K562 (cell line): Measurements from ENCODE around the gene NRP1. TPM values are rescaled to one million over a fixed set of nuclear protein-coding genes. Genes with fewer than 3 reads are reported as not detected.

ENCODE experiments used
- ATAC-seq: fragments of 200-7000 bp; cut with Tn5 transposase; 3 replicates; pipeline ENCODE4 v1.9.1; 2020; ENCODE audit warnings: moderate library complexity
- BruUV-seq: library from RNA; stranded (reverse); fragments of 400-500 nt; replicated peaks from 2 replicates; lab custom pipeline; 2021; lab: Mats Ljungman, UMichigan
- CTCF ChIA-PET: fragments of 300-600 bp; formaldehyde crosslinking; extraction: SDS; loops from one replicate; lab custom pipeline; 2021; ENCODE audit warnings: low intra/inter-chr PET ratio; lab: Yijun Ruan, JAX
- POLR2A ChIA-PET: fragments of 300-600, 350-650 bp; sonication (Branson Sonifier 250); formaldehyde crosslinking; extraction: SDS; loops from one replicate; lab custom pipeline; 2021; ENCODE audit warnings: antibody characterized with exemption, inconsistent platforms; lab: Yijun Ruan, JAX
- DNase-seq, 4 experiments: peaks; one replicate each; pipeline versions ENCODE4 v3.0.0 to v3.0.0-alpha.2; 2011 to 2018; ENCODE audit warnings: low spot score in 3 of 4, mixed read lengths in 3 of 4; ENCODE audit errors: extremely low read depth in 1 of 4
- FAIRE-seq: peaks from 2 replicates; lab custom pipeline; 2011; peaks lifted over from hg19 to GRCh38; lab: Jason Lieb, UNC
- H2AFZ ChIP-seq: 2 replicates; pipeline ENCODE4 v1.6.0; 2011; ENCODE audit warnings: low read depth, low read length, control low read depth, inconsistent platforms
- H3K27ac ChIP-seq: fragments of 200-600 bp; 3 replicates; pipeline ENCODE4 v1.8.0; 2011; ENCODE audit warnings: low read depth, mild to moderate bottlenecking, control low read depth, inconsistent platforms, low read length, moderate library complexity, mixed read lengths; ENCODE audit errors: extremely low read depth
- H3K27me3 ChIP-seq, 2 experiments: fragments of 300-600 bp in 1 of 2; 2 replicates in 1 of 2; 3 replicates in 1 of 2; pipeline versions ENCODE4 v1.6.0 to v1.8.0; 2011; ENCODE audit warnings: inconsistent platforms in 2 of 2, low read length in 2 of 2, mild to moderate bottlenecking in 1 of 2, mixed read lengths in 1 of 2, moderate library complexity in 1 of 2; ENCODE audit not compliant: control insufficient read depth in 2 of 2, insufficient read depth in 2 of 2
- H3K36me3 ChIP-seq: fragments of 300-600 bp; 3 replicates; pipeline ENCODE4 v1.8.0; 2011; ENCODE audit warnings: mild to moderate bottlenecking, low read length, inconsistent platforms; ENCODE audit not compliant: control insufficient read depth, insufficient read depth
- H3K4me1 ChIP-seq, 2 experiments: fragments of 200-600 bp in 1 of 2; replicated peaks in 1 of 2; 2 replicates in 1 of 2; 3 replicates in 1 of 2; pipeline versions ENCODE4 v1.5.1 to v1.8.0; 2011; ENCODE audit warnings: inconsistent platforms in 2 of 2, low read length in 2 of 2, mild to moderate bottlenecking in 1 of 2, mixed read lengths in 1 of 2, moderate library complexity in 1 of 2; ENCODE audit not compliant: control insufficient read depth in 2 of 2, insufficient read depth in 2 of 2
- H3K4me2 ChIP-seq: 2 replicates; pipeline ENCODE4 v1.6.1; 2011; ENCODE audit warnings: low read length, control low read depth, inconsistent platforms, mixed read lengths; ENCODE audit not compliant: insufficient read depth
- H3K4me3 ChIP-seq: fragments of 200-600 bp; sonication (generic), shearing (Covaris generic); 2 replicates; pipeline ENCODE4 v1.5.1; 2016; ENCODE audit warnings: control low read depth, inconsistent platforms
- H3K79me2 ChIP-seq: fragments of 200-600 bp; 3 replicates; pipeline ENCODE4 v1.8.0; 2011; ENCODE audit warnings: low read length, inconsistent platforms; ENCODE audit not compliant: control insufficient read depth, insufficient read depth
- H3K9ac ChIP-seq, 2 experiments: 2 replicates each; pipeline versions ENCODE4 v1.6.0 to v1.6.1; 2011; ENCODE audit warnings: low read depth in 2 of 2, low read length in 2 of 2, control low read depth in 1 of 2, inconsistent platforms in 1 of 2, mild to moderate bottlenecking in 1 of 2, mixed read lengths in 1 of 2; ENCODE audit not compliant: insufficient read depth in 1 of 2
- H3K9me1 ChIP-seq: one replicate; pipeline ENCODE4 v1.6.0; 2011; ENCODE audit warnings: inconsistent platforms, mild to moderate bottlenecking, low read length, moderate library complexity; ENCODE audit not compliant: control insufficient read depth, insufficient read depth
- H3K9me3 ChIP-seq: replicated peaks from 2 replicates; pipeline ENCODE4 v1.5.1; 2011; ENCODE audit warnings: low read depth, low read length, inconsistent platforms; ENCODE audit not compliant: control insufficient read depth, insufficient read depth
- H4K20me1 ChIP-seq: replicated peaks from 2 replicates; pipeline ENCODE4 v1.6.1; 2011; ENCODE audit warnings: low read length, inconsistent platforms, mixed read lengths; ENCODE audit not compliant: control insufficient read depth, insufficient read depth
- SAP30 ChIP-seq: fragments of 200-600 bp; sonication (generic); IDR thresholded peaks from 2 replicates; pipeline ENCODE4 v1.6.1; 2012; ENCODE audit warnings: borderline replicate concordance, low read depth, mild to moderate bottlenecking, moderate library complexity, low read length, control low read depth, inconsistent platforms; ENCODE audit not compliant: insufficient read depth, poor library complexity, severe bottlenecking
- ZNF282 ChIP-seq: sonication (generic); formaldehyde crosslinking; IDR thresholded peaks from 2 replicates; pipeline ENCODE4 v1.8.1; 2023; ENCODE audit warnings: missing genetic modification reagents
- WGBS: fragments of 100-300 bp; shearing (Covaris generic); methylation state at CpG from one replicate; pipeline ENCODE4 v1.1.6; 2016; ENCODE audit warnings: low coverage, mixed read lengths; ENCODE audit not compliant: insufficient coverage; ENCODE audit errors: missing lambda C conversion rate; 5-methylcytosine and 5-hydroxymethylcytosine counted together
- in situ Hi-C: fragments of 300-500 bp; cut with MboI; formaldehyde crosslinking; loops from 4 replicates; pipeline ENCODE4 v1.15.0; 2018; ENCODE audit warnings: inconsistent platforms, mixed read lengths
- intact Hi-C: fragments of 100-400 bp; cut with micrococcal nuclease; formaldehyde crosslinking; loops from 2 replicates; pipeline ENCODE4 v1.14.2; 2022
- polyA plus RNA-seq, 8 experiments: library from polyadenylated mRNA; depleted of rRNA in 4 of 8; stranded (reverse) in 5 of 8; unstranded in 3 of 8; fragments of >200 nt; fragmentation: Nextera tagmentation in 2 of 8; fragmentation: Illumina TruSeq in 1 of 8; extraction: Ambion mirVana in 2 of 8; extraction: Trizol in 1 of 8; gene quantifications; 2 replicates each; pipeline versions ENCODE4 v1.2.1 to v1.2.3, GENCODE V29; 2011 to 2014; ENCODE audit warnings: inconsistent platforms in 1 of 8, missing spikeins in 1 of 8
- total RNA-seq, 7 experiments: library from RNA; depleted of rRNA in 6 of 7; stranded (reverse); fragments of >200 nt in 6 of 7; fragmentation: Illumina TruSeq in 2 of 7; extraction: Trizol in 2 of 7; gene quantifications; 2 replicates each; pipeline versions ENCODE4 v1.2.1 to v1.2.3, GENCODE V29; 2011 to 2021; ENCODE audit warnings: low replicate concordance in 1 of 7
- TF ChIP-seq, protein P1 (sequence below), 2 experiments: fragments of 450-650 bp in 1 of 2; sonication (generic) in 1 of 2; formaldehyde crosslinking in 1 of 2; IDR thresholded peaks; 2 replicates each; pipeline versions ENCODE4 v1.7.1 to v1.9.0; 2016 to 2022; ENCODE audit warnings: inconsistent platforms in 1 of 2, mild to moderate bottlenecking in 1 of 2, missing genetic modification reagents in 1 of 2
- TF ChIP-seq, protein P2 (sequence below): fragments of 450-650 bp; IDR thresholded peaks from 2 replicates; pipeline ENCODE4 v1.6.1; 2016; ENCODE audit warnings: borderline replicate concordance

Gene NRP1
- total and polyA plus RNA-seq, 9 of the 15 experiments (the other 6 are each of a cell fraction or from before 2014, with no cell fraction given): 0.01 to 0.38 (median 0.04) TPM; not detected in 5

DNA sequence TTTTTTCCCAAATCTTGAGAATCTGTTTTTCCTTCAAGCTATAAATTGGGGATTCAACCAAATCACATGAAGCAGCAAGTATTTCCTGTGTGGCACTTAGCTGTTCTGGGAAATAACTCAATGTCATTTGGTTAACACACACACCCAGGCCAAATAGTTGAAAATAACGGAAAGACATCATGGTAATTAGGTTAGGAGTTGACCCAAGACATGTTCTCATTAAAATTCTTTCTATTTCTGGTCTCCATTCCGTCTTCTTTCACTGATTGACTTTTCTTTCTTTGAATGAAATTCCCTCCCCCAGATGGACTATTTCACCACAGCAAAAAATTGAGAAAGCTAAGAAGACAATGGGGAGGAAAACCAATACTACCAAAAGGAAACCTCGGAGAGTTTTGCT lies 30.5 kb downstream of the NRP1 start:
- Histone ChIP-seq H3K4me2 (no peak overlapping the region), H3K4me1 (no peaks in the 10 kb centered on the region), H3K4me3 (no peak overlapping the region), H3K36me3 (no peaks in the 10 kb centered on the region), H3K9me1 (no peaks in the 10 kb centered on the region), H4K20me1 (no peaks in the 10 kb centered on the region), H3K27me3 (no peaks in the 10 kb centered on the region; a peak in 1 of 5 replicates), H3K9me3 (no peaks in the 10 kb centered on the region), H3K79me2 (no peaks in the 10 kb centered on the region), H3K27ac (no peak overlapping the region), H2AFZ (no peak overlapping the region), H3K9ac (no peak overlapping the region)
- FAIRE-seq (no peak), ATAC-seq (no peak), DNase-seq (no peak)
- ChIA-PET POLR2A (interaction anchor here (0.6 kb wide), 1 partner anchor 22 kb away, joined by 3 read pairs; no protein-coding TSS in a partner anchor), CTCF (no interaction called here)
- no TSS peak for BruUV-seq
- 0% methylated on average over 3 of the region's 3 CpGs for WGBS
- intact Hi-C loops: no loop called here
- TF ChIP-seq, protein P1, sequence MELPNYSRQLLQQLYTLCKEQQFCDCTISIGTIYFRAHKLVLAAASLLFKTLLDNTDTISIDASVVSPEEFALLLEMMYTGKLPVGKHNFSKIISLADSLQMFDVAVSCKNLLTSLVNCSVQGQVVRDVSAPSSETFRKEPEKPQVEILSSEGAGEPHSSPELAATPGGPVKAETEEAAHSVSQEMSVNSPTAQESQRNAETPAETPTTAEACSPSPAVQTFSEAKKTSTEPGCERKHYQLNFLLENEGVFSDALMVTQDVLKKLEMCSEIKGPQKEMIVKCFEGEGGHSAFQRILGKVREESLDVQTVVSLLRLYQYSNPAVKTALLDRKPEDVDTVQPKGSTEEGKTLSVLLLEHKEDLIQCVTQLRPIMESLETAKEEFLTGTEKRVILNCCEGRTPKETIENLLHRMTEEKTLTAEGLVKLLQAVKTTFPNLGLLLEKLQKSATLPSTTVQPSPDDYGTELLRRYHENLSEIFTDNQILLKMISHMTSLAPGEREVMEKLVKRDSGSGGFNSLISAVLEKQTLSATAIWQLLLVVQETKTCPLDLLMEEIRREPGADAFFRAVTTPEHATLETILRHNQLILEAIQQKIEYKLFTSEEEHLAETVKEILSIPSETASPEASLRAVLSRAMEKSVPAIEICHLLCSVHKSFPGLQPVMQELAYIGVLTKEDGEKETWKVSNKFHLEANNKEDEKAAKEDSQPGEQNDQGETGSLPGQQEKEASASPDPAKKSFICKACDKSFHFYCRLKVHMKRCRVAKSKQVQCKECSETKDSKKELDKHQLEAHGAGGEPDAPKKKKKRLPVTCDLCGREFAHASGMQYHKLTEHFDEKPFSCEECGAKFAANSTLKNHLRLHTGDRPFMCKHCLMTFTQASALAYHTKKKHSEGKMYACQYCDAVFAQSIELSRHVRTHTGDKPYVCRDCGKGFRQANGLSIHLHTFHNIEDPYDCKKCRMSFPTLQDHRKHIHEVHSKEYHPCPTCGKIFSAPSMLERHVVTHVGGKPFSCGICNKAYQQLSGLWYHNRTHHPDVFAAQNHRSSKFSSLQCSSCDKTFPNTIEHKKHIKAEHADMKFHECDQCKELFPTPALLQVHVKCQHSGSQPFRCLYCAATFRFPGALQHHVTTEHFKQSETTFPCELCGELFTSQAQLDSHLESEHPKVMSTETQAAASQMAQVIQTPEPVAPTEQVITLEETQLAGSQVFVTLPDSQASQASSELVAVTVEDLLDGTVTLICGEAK (IDR thresholded peaks at IDR 0.05): no peak
- TF ChIP-seq, protein P1 (CRISPR knock-in tag; IDR thresholded peaks at IDR 0.05): no peak
- TF ChIP-seq ZNF282 (CRISPR knock-in tag) (no peak), SAP30 (no peak)
- TF ChIP-seq, protein P2, sequence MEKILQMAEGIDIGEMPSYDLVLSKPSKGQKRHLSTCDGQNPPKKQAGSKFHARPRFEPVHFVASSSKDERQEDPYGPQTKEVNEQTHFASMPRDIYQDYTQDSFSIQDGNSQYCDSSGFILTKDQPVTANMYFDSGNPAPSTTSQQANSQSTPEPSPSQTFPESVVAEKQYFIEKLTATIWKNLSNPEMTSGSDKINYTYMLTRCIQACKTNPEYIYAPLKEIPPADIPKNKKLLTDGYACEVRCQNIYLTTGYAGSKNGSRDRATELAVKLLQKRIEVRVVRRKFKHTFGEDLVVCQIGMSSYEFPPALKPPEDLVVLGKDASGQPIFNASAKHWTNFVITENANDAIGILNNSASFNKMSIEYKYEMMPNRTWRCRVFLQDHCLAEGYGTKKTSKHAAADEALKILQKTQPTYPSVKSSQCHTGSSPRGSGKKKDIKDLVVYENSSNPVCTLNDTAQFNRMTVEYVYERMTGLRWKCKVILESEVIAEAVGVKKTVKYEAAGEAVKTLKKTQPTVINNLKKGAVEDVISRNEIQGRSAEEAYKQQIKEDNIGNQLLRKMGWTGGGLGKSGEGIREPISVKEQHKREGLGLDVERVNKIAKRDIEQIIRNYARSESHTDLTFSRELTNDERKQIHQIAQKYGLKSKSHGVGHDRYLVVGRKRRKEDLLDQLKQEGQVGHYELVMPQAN: no peak
- in situ Hi-C loops: no loop called here
